GM19372 (cell line): ENCODE results near the gene DAPK1.
"Not testable (repeated sequence)": the region's sequence is repeated elsewhere in the genome, so short reads cannot be mapped to it uniquely, and the experiment has no call there.

ENCODE experiments used
- ATAC-seq: cut with Tn5 transposase; IDR thresholded peaks from one replicate; pipeline ENCODE4 v1.9.1; 2021; ENCODE audit warnings: mild to moderate bottlenecking, low read depth, moderate library complexity; ENCODE audit not compliant: unreplicated experiment

Gene DAPK1

GRCh38 chr9:87498046-87498810 is 561 bp downstream of the DAPK1 start:
- peak; percentile 37 for ATAC-seq

- ATAC-seq = no peak
These were observed 1.2 kb downstream of the DAPK1 start for GRCh38 chr9:87498811-87499360.

GRCh38 chr9:87499424-87500017 is 1.9 kb downstream of the DAPK1 start:
- peak; percentile 53 for ATAC-seq

GRCh38 chr9:87500491-87501270 is 3.0 kb downstream of the DAPK1 start:
- ATAC-seq = no peak

GRCh38 chr9:87501271-87501656 is 3.6 kb downstream of the DAPK1 start:
- not testable (repeated sequence) for ATAC-seq

- ATAC-seq = no peak
These were observed 4.1 kb downstream of the DAPK1 start for GRCh38 chr9:87501806-87502205.

- ATAC-seq = no peak
These were observed 4.9 kb downstream of the DAPK1 start for GRCh38 chr9:87502391-87503221.

- ATAC-seq = no peak
These were observed 5.8 kb downstream of the DAPK1 start for GRCh38 chr9:87503430-87503829.

- ATAC-seq = no peak
These were observed 6.3 kb downstream of the DAPK1 start for GRCh38 chr9:87503927-87504326.

GRCh38 chr9:87504938-87505337 is 7.3 kb downstream of the DAPK1 start:
- no peak for ATAC-seq

- no peak for ATAC-seq
These were observed 8.4 kb downstream of the DAPK1 start for GRCh38 chr9:87505869-87506678.

- no peak for ATAC-seq
These were observed 9.9 kb downstream of the DAPK1 start for GRCh38 chr9:87507576-87507975.

- no peak for ATAC-seq
These were observed 12.6 kb downstream of the DAPK1 start for GRCh38 chr9:87510252-87510683.

- no peak for ATAC-seq
These were observed 14.6 kb downstream of the DAPK1 start for GRCh38 chr9:87512311-87512710.

- no peak for ATAC-seq
These were observed 15.5 kb downstream of the DAPK1 start for GRCh38 chr9:87513161-87513560.

GRCh38 chr9:87513880-87514535 is 16.3 kb downstream of the DAPK1 start:
- ATAC-seq = no peak

GRCh38 chr9:87515006-87515405 is 17.3 kb downstream of the DAPK1 start:
- no peak for ATAC-seq

- ATAC-seq = no peak
These were observed 18.0 kb downstream of the DAPK1 start for GRCh38 chr9:87515588-87516221.
